Testis (tissue), 3 donors: ENCODE data around the gene NAALADL1. TPM values are rescaled to one million over a fixed set of nuclear protein-coding genes. Genes with fewer than 3 reads are reported as not detected.

Experiments
- DNase-seq: peaks from one replicate; pipeline ENCODE4 v3.0.0-alpha.2; 2019
- H3K27ac ChIP-seq, 2 donors: fragments of 200-600 bp; sonication (generic); one replicate each; pipeline ENCODE4 v1.5.1; 2019
- H3K27me3 ChIP-seq: fragments of 200-600 bp; sonication (generic); one replicate; pipeline ENCODE4 v1.5.1; 2019
- H3K36me3 ChIP-seq: fragments of 200-600 bp; sonication (generic); one replicate; pipeline ENCODE4 v1.5.1; 2017; ENCODE audit warnings: low read depth; ENCODE audit errors: missing control alignments
- H3K4me1 ChIP-seq: fragments of 200-600 bp; sonication (generic); one replicate; pipeline ENCODE4 v1.5.1; 2019
- H3K4me3 ChIP-seq, 2 donors: fragments of 200-600 bp; sonication (generic); one replicate each; pipeline ENCODE4 v1.5.1; 2017 to 2019
- H3K9me3 ChIP-seq: fragments of 200-600 bp; sonication (generic); one replicate; pipeline ENCODE4 v1.5.1; 2017
- CTCF ChIP-seq, 3 experiments: fragments of 450-650 bp in 2 of 3; fragments of 200-600 bp in 1 of 3; sonication (generic) in 1 of 3; IDR thresholded peaks; one replicate each; pipeline ENCODE4 v1.5.1; 2016 to 2019; ENCODE audit warnings: antibody characterized with exemption in 3 of 3, mild to moderate bottlenecking in 2 of 3, moderate library complexity in 1 of 3
- POLR2A ChIP-seq: fragments of 450-650 bp; IDR thresholded peaks from one replicate; pipeline ENCODE4 v1.6.1; 2017; ENCODE audit warnings: antibody characterized with exemption, mild to moderate bottlenecking, moderate library complexity
- WGBS, 2 donors: methylation state at CpG; one replicate each; pipeline ENCODE4 v1.1.5; 2018; 5-methylcytosine and 5-hydroxymethylcytosine counted together
- intact Hi-C: fragments of 100-400 bp; cut with DNase I; formaldehyde crosslinking; loops from one replicate; pipeline ENCODE4 v1.15.1; 2023; ENCODE audit warnings: low total_unique reads
- polyA plus RNA-seq: library from polyadenylated mRNA; stranded (reverse); fragments of 350-450 nt; fragmentation: Illumina TruSeq; extraction: RNeasy Lipid Tissue Mini Kit (QIAGEN cat#74804); gene quantifications from one replicate; pipeline ENCODE4 v1.2.3, GENCODE V29; 2014; ENCODE audit warnings: low read depth, low replicate concordance; ENCODE audit not compliant: insufficient read depth
- total RNA-seq, 2 donors: library from RNA; depleted of rRNA; stranded (reverse); fragments of >200 nt; gene quantifications; one replicate each; pipeline ENCODE4 v1.2.3, GENCODE V29; 2016

Gene NAALADL1
- total and polyA plus RNA-seq, 3 donors from 2014 or later, result 16.0 to 18.1 (median 16.5) TPM

GRCh38 chr11:65078151-65078550 lies 19.8 kb upstream of the NAALADL1 start:
- intact Hi-C loops, result no loop called here
- Histone ChIP-seq H3K4me3 (no peak overlapping the region), H3K4me1 (no peaks in the 10 kb centered on the region), H3K36me3 (no peaks in the 10 kb centered on the region), H3K9me3 (no peaks in the 10 kb centered on the region), H3K27ac (no peak overlapping the region), H3K27me3 (no peaks in the 10 kb centered on the region)
- peak; percentile 37 for DNase-seq
- WGBS, 2 donors, result 56 to 77% methylated on average over 3 of the region's 3 CpGs
- TF ChIP-seq POLR2A, result no peak
- TF ChIP-seq CTCF (IDR thresholded peaks at IDR 0.05), result peak; percentile 23 to 55 (median 51)

- 65 to 73% methylated on average over 4 of the region's 4 CpGs for WGBS, 2 donors
- H3K4me3 ChIP-seq, result no peak overlapping the region
- DNase-seq, result no peak
- intact Hi-C loops, result no loop called here
- no peak overlapping the region for H3K27ac ChIP-seq
- no peaks in the 10 kb centered on the region for H3K9me3 ChIP-seq
- TF ChIP-seq CTCF (IDR thresholded peaks at IDR 0.05) (no peak), POLR2A (no peak)
- no peaks in the 10 kb centered on the region for H3K27me3 ChIP-seq
- H3K36me3 ChIP-seq, result no peaks in the 10 kb centered on the region
- H3K4me1 ChIP-seq, result no peaks in the 10 kb centered on the region
These were observed 19.1 kb upstream of the NAALADL1 start for GRCh38 chr11:65077451-65077850.

- no peak for TF ChIP-seq CTCF (IDR thresholded peaks at IDR 0.05)
- no peak for TF ChIP-seq POLR2A
- Histone ChIP-seq H3K9me3 (no peaks in the 10 kb centered on the region), H3K4me3 (no peak overlapping the region), H3K27ac (no peak overlapping the region), H3K36me3 (no peaks in the 10 kb centered on the region), H3K4me1 (no peaks in the 10 kb centered on the region), H3K27me3 (no peaks in the 10 kb centered on the region)
- 71 to 89% methylated on average over 1 of the region's 1 CpG for WGBS, 2 donors
- DNase-seq, result no peak
- intact Hi-C loops, result no loop called here
These were observed 14.2 kb upstream of the NAALADL1 start for GRCh38 chr11:65072631-65072966.

GRCh38 chr11:65071907-65072630 lies 13.7 kb upstream of the NAALADL1 start:
- DNase-seq, result no peak
- no peak overlapping the region for H3K27ac ChIP-seq
- H3K9me3 ChIP-seq, result no peaks in the 10 kb centered on the region
- no peaks in the 10 kb centered on the region for H3K4me1 ChIP-seq
- H3K27me3 ChIP-seq, result no peaks in the 10 kb centered on the region
- no peaks in the 10 kb centered on the region for H3K36me3 ChIP-seq
- no peak overlapping the region for H3K4me3 ChIP-seq
- TF ChIP-seq POLR2A, result no peak
- TF ChIP-seq CTCF (IDR thresholded peaks at IDR 0.05), result no peak
- intact Hi-C loops, result no loop called here
- 76 to 79% methylated on average over 3 to 4 of the region's 4 CpGs for WGBS, 2 donors

- H3K4me1 ChIP-seq, result no peaks in the 10 kb centered on the region
- no peaks in the 10 kb centered on the region for H3K9me3 ChIP-seq
- H3K36me3 ChIP-seq, result no peaks in the 10 kb centered on the region
- H3K4me3 ChIP-seq, result no peak overlapping the region
- no peak for DNase-seq
- 78 to 84% methylated on average over 9 of the region's 9 CpGs for WGBS, 2 donors
- no peaks in the 10 kb centered on the region for H3K27me3 ChIP-seq
- no peak overlapping the region for H3K27ac ChIP-seq
- no peak for TF ChIP-seq CTCF (IDR thresholded peaks at IDR 0.05)
- TF ChIP-seq POLR2A, result no peak
- intact Hi-C loops, result no loop called here
These were observed 10.9 kb upstream of the NAALADL1 start for GRCh38 chr11:65069217-65069616.
